ES-I3 (cell line): ENCODE results near the gene ASPA.
"Not testable (repeated sequence)": the region's sequence is repeated elsewhere in the genome, so short reads cannot be mapped to it uniquely, and the experiment has no call there.

ENCODE experiments used
- H3K36me3 ChIP-seq: 2 replicates; pipeline ENCODE4 v1.6.1; 2013; ENCODE audit warnings: mild to moderate bottlenecking, low read length, control low read depth, moderate library complexity; ENCODE audit not compliant: insufficient read depth
- H3K4me1 ChIP-seq: 2 replicates; pipeline ENCODE4 v1.6.1; 2013; ENCODE audit warnings: mild to moderate bottlenecking, control low read depth, low read length; ENCODE audit not compliant: insufficient read depth
- H3K9ac ChIP-seq: 2 replicates; pipeline ENCODE4 v1.6.1; 2013; ENCODE audit warnings: low read depth, mild to moderate bottlenecking, low read length, moderate library complexity
- H3K9me3 ChIP-seq: 2 replicates; pipeline ENCODE4 v1.6.1; 2013; ENCODE audit warnings: mild to moderate bottlenecking, low read length, moderate library complexity; ENCODE audit not compliant: control insufficient read depth, insufficient read depth

ASPA gene

GRCh38 chr17:3485481-3486068, 9.8 kb downstream of the ASPA start:
- no peaks in the 10 kb centered on the region for H3K9me3 ChIP-seq
- peaks cover 29% of the 10 kb centered on the region; the same call in 1 of the 2 replicates for H3K4me1 ChIP-seq
- no peaks in the 10 kb centered on the region for H3K36me3 ChIP-seq
- no peak overlapping the region for H3K9ac ChIP-seq

- Histone ChIP-seq H3K9ac (no peak overlapping the region), H3K4me1 (peaks cover 14% of the 10 kb centered on the region; the same call in 1 of the 2 replicates), H3K36me3 (no peaks in the 10 kb centered on the region), H3K9me3 (0 out of 2 replicates have a peak, but pooled peaks cover 6% of the 10 kb centered on the region)
These were observed 21.3 kb downstream of the ASPA start for GRCh38 chr17:3497101-3497500.

- Histone ChIP-seq H3K4me1 (peaks cover 14% of the 10 kb centered on the region; the same call in 1 of the 2 replicates), H3K9me3 (0 out of 2 replicates have a peak, but pooled peaks cover 6% of the 10 kb centered on the region), H3K9ac (no peak overlapping the region), H3K36me3 (no peaks in the 10 kb centered on the region)
These were observed 25.5 kb downstream of the ASPA start for GRCh38 chr17:3501344-3501743.

- Histone ChIP-seq H3K9me3 (0 out of 2 replicates have a peak, but pooled peaks cover 6% of the 10 kb centered on the region), H3K4me1 (peaks cover 14% of the 10 kb centered on the region; the same call in 1 of the 2 replicates), H3K9ac (no peak overlapping the region), H3K36me3 (no peaks in the 10 kb centered on the region)
These were observed 26.7 kb downstream of the ASPA start for GRCh38 chr17:3502466-3502865.

- Histone ChIP-seq H3K9me3 (0 out of 2 replicates have a peak, but pooled peaks cover 6% of the 10 kb centered on the region), H3K36me3 (no peaks in the 10 kb centered on the region), H3K9ac (no peak overlapping the region), H3K4me1 (peaks cover 8% of the 10 kb centered on the region; the same call in 1 of the 2 replicates)
These were observed 27.5 kb downstream of the ASPA start for GRCh38 chr17:3503285-3503684.

GRCh38 chr17:3505008-3505407, 29.2 kb downstream of the ASPA start:
- H3K36me3 ChIP-seq, result no peaks in the 10 kb centered on the region
- no peak overlapping the region for H3K9ac ChIP-seq
- H3K9me3 ChIP-seq, result 0 out of 2 replicates have a peak, but pooled peaks cover 6% of the 10 kb centered on the region
- no peaks in the 10 kb centered on the region for H3K4me1 ChIP-seq

GRCh38 chr17:3506054-3506453, 30.3 kb downstream of the ASPA start:
- Histone ChIP-seq H3K4me1 (peaks cover 7% of the 10 kb centered on the region), H3K9ac (no peak overlapping the region), H3K36me3 (no peaks in the 10 kb centered on the region), H3K9me3 (0 out of 2 replicates have a peak, but pooled peaks cover 3% of the 10 kb centered on the region)

GRCh38 chr17:3507071-3507470, 31.3 kb downstream of the ASPA start:
- Histone ChIP-seq H3K36me3 (no peaks in the 10 kb centered on the region), H3K9me3 (no peaks in the 10 kb centered on the region), H3K9ac (no peak overlapping the region), H3K4me1 (peaks cover 7% of the 10 kb centered on the region)

- H3K4me1 ChIP-seq, result peaks cover 7% of the 10 kb centered on the region
- no peaks in the 10 kb centered on the region for H3K36me3 ChIP-seq
- H3K9me3 ChIP-seq, result no peaks in the 10 kb centered on the region
- no peak overlapping the region for H3K9ac ChIP-seq
These were observed 32.1 kb downstream of the ASPA start for GRCh38 chr17:3507869-3508268.

GRCh38 chr17:3510090-3510489, 34.3 kb downstream of the ASPA start:
- Histone ChIP-seq H3K36me3 (no peaks in the 10 kb centered on the region), H3K9me3 (no peaks in the 10 kb centered on the region), H3K9ac (no peak overlapping the region), H3K4me1 (peaks cover 13% of the 10 kb centered on the region)

GRCh38 chr17:3511852-3512504, 36.2 kb downstream of the ASPA start:
- Histone ChIP-seq H3K4me1 (peaks cover 13% of the 10 kb centered on the region), H3K9ac (no peak overlapping the region), H3K36me3 (no peaks in the 10 kb centered on the region), H3K9me3 (no peaks in the 10 kb centered on the region)

- H3K4me1 ChIP-seq, result peaks cover 13% of the 10 kb centered on the region
- H3K9ac ChIP-seq, result no peak overlapping the region
- no peaks in the 10 kb centered on the region for H3K36me3 ChIP-seq
- H3K9me3 ChIP-seq, result no peaks in the 10 kb centered on the region
These were observed 36.8 kb downstream of the ASPA start for GRCh38 chr17:3512505-3513171.

- Histone ChIP-seq H3K4me1 (peaks cover 13% of the 10 kb centered on the region), H3K9me3 (no peaks in the 10 kb centered on the region), H3K36me3 (no peaks in the 10 kb centered on the region), H3K9ac (no peak overlapping the region)
These were observed 37.7 kb downstream of the ASPA start for GRCh38 chr17:3513305-3514035.

- H3K9ac ChIP-seq, H3K9me3 ChIP-seq, H3K36me3 ChIP-seq: not testable (repeated sequence)
- peaks cover 13% of the 10 kb centered on the region for H3K4me1 ChIP-seq
These were observed 38.4 kb downstream of the ASPA start for GRCh38 chr17:3514167-3514566.
